SU-DHL-6 (cell line): ENCODE measurements around the gene SH3PXD2A.

Experiments
- H2AFZ ChIP-seq: fragments of 200-600 bp; sonication (generic); 2 replicates; pipeline ENCODE4 v1.6.1; 2014; ENCODE audit warnings: low read depth, mild to moderate bottlenecking, moderate library complexity, mixed read lengths, antibody characterized with exemption, low read length; ENCODE audit not compliant: severe bottlenecking
- H3F3A ChIP-seq: fragments of 200-600 bp; shearing (Covaris generic); 2 replicates; pipeline ENCODE4 v1.6.0; 2016; ENCODE audit warnings: antibody characterized with exemption, mild to moderate bottlenecking; ENCODE audit not compliant: insufficient read depth
- H3K27ac ChIP-seq: fragments of 200-600 bp; sonication (generic); 2 replicates; pipeline ENCODE4 v1.5.1; 2016; ENCODE audit warnings: low read depth, mild to moderate bottlenecking, low read length, moderate library complexity, mixed read lengths
- H3K27me3 ChIP-seq: fragments of 200-600 bp; sonication (generic), shearing (Covaris generic); 2 replicates; pipeline ENCODE4 v1.6.0; 2014; ENCODE audit warnings: mild to moderate bottlenecking, low read length
- H3K36me3 ChIP-seq: fragments of 200-600 bp; sonication (generic); 2 replicates; pipeline ENCODE4 v1.6.1; 2014; ENCODE audit warnings: mild to moderate bottlenecking, low read length, mixed read lengths
- H3K4me2 ChIP-seq: fragments of 300-600, 200-600 bp; shearing (Covaris generic), sonication (generic); 2 replicates; pipeline ENCODE4 v1.6.0; 2014; ENCODE audit warnings: low read length, low read depth, mild to moderate bottlenecking; ENCODE audit not compliant: poor library complexity, severe bottlenecking
- H3K4me3 ChIP-seq: fragments of 200-600 bp; sonication (generic); 2 replicates; pipeline ENCODE4 v1.5.1; 2014; ENCODE audit warnings: antibody characterized with exemption, low read length, mild to moderate bottlenecking, mixed read lengths; ENCODE audit not compliant: insufficient read depth, poor library complexity, severe bottlenecking
- H3K79me2 ChIP-seq: fragments of 200-600 bp; sonication (generic); 2 replicates; pipeline ENCODE4 v1.6.1; 2014; ENCODE audit warnings: mild to moderate bottlenecking, low read length, moderate library complexity; ENCODE audit not compliant: insufficient read depth
- H3K9ac ChIP-seq: fragments of 200-600 bp; sonication (generic); 2 replicates; pipeline ENCODE4 v1.7.0; 2014; ENCODE audit warnings: mild to moderate bottlenecking, low read length
- H3K9me2 ChIP-seq: fragments of 200-600 bp; sonication (generic); replicated peaks from 2 replicates; pipeline ENCODE4 v1.6.1; 2014; ENCODE audit warnings: low read length; ENCODE audit not compliant: insufficient read depth
- H3K9me3 ChIP-seq: fragments of 200-600 bp; sonication (generic); 2 replicates; pipeline ENCODE4 v1.6.1; 2014; ENCODE audit warnings: low read length, mixed read lengths; ENCODE audit not compliant: insufficient read depth
- H4K20me1 ChIP-seq: fragments of 200-600 bp; sonication (generic); 2 replicates; pipeline ENCODE4 v1.6.1; 2014; ENCODE audit warnings: low read depth, mild to moderate bottlenecking, antibody characterized with exemption, low read length, moderate library complexity, mixed read lengths
- CTCF ChIP-seq: fragments of 200-600 bp; sonication (generic); IDR thresholded peaks from one replicate; pipeline ENCODE4 v1.5.1; 2017; ENCODE audit warnings: antibody characterized with exemption, mild to moderate bottlenecking, low read length, moderate library complexity; ENCODE audit not compliant: insufficient read depth, poor library complexity, severe bottlenecking
- EZH2phosphoT487 ChIP-seq: fragments of 200-600 bp; sonication (generic), shearing (Covaris generic); conservative IDR thresholded peaks from 2 replicates; pipeline ENCODE4 v1.6.1; 2018; ENCODE audit warnings: mild to moderate bottlenecking, antibody characterized with exemption, low read length, moderate library complexity, mixed read lengths

The SH3PXD2A gene

GRCh38 chr10:103685880-103686669 is 169.3 kb downstream of the SH3PXD2A start:
- H4K20me1 ChIP-seq: no peaks in the 10 kb centered on the region
- H3K4me3 ChIP-seq: no peak overlapping the region
- H3K9me3 ChIP-seq: no peaks in the 10 kb centered on the region
- no peaks in the 10 kb centered on the region for H3K36me3 ChIP-seq
- no peaks in the 10 kb centered on the region for H3F3A ChIP-seq
- no peak overlapping the region for H2AFZ ChIP-seq
- no peaks in the 10 kb centered on the region for H3K79me2 ChIP-seq
- H3K9me2 ChIP-seq: no peaks in the 10 kb centered on the region
- no peak overlapping the region for H3K27ac ChIP-seq
- no peak overlapping the region for H3K9ac ChIP-seq
- H3K4me2 ChIP-seq: no peak overlapping the region
- H3K27me3 ChIP-seq: no peaks in the 10 kb centered on the region
- TF ChIP-seq CTCF: peak; percentile 95
- no peak for TF ChIP-seq EZH2phosphoT487

GRCh38 chr10:103683851-103684250 is 171.5 kb downstream of the SH3PXD2A start:
- H4K20me1 ChIP-seq: no peaks in the 10 kb centered on the region
- H3K27me3 ChIP-seq: no peaks in the 10 kb centered on the region
- no peak for TF ChIP-seq CTCF
- no peak for TF ChIP-seq EZH2phosphoT487
- H3K9ac ChIP-seq: no peak overlapping the region
- no peaks in the 10 kb centered on the region for H3K9me2 ChIP-seq
- no peak overlapping the region for H2AFZ ChIP-seq
- H3K36me3 ChIP-seq: no peaks in the 10 kb centered on the region
- no peaks in the 10 kb centered on the region for H3F3A ChIP-seq
- no peaks in the 10 kb centered on the region for H3K9me3 ChIP-seq
- H3K79me2 ChIP-seq: no peaks in the 10 kb centered on the region
- no peak overlapping the region for H3K4me3 ChIP-seq
- H3K4me2 ChIP-seq: no peak overlapping the region
- no peak overlapping the region for H3K27ac ChIP-seq

- Histone ChIP-seq H3K79me2 (no peaks in the 10 kb centered on the region), H3K9me2 (no peaks in the 10 kb centered on the region), H3K27ac (no peak overlapping the region), H3K27me3 (no peaks in the 10 kb centered on the region), H3K9ac (no peak overlapping the region), H3K4me2 (no peak overlapping the region), H3K4me3 (no peak overlapping the region), H3K9me3 (no peaks in the 10 kb centered on the region), H3F3A (no peaks in the 10 kb centered on the region), H2AFZ (no peak overlapping the region), H3K36me3 (no peaks in the 10 kb centered on the region), H4K20me1 (no peaks in the 10 kb centered on the region)
- no peak for TF ChIP-seq CTCF
- no peak for TF ChIP-seq EZH2phosphoT487
Observed at GRCh38 chr10:103682631-103683030, 172.7 kb downstream of the SH3PXD2A start.
